ENCODE measurements around the gene FGD4. TPM values are rescaled to one million over a fixed set of nuclear protein-coding genes. Genes with fewer than 3 reads are reported as not detected.

The FGD4 gene
- total RNA-seq, 2 donors from 2014 or later = 24.3 to 49.3 TPM

DNA sequence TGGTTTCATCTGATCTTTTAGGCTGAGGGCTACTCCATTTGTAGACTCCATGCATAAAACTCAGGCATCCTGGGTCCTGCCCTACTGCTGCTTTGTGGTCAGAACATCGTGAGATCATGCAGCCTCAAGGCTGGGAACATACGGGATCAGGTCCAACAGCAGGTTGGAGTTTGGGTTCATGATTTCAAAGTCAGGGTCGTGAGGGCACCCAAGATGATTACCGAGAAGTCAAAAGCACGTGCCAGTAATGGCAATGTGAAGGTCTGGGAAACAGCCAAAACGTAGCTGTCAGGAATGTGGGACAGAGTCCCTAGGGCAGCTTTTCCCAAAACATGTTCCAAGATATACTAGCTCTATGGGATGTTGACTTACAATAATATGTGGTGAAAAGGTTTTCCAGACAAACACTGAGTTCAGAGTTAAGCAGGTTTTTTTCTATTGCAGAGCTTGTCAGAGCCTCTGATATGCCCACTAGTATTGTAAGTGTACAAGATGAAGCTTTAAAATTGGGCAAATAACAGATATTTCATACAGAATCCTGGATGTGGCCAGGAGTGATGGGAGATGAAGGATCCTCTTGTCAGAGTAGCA, 149.4 kb downstream of the FGD4 start:
- no peak overlapping the region for H3K4me3 ChIP-seq
- WGBS = 27% methylated on average over 6 of the region's 6 CpGs
- H3K36me3 ChIP-seq = no peaks in the 10 kb centered on the region
- peak overlapping the region in 1 of 2 donors; percentile 33 for H3K27ac ChIP-seq
- TF ChIP-seq POLR2AphosphoS5 (IDR thresholded peaks at IDR 0.05) (no peak), POLR2A (IDR thresholded peaks at IDR 0.05) (no peak), CTCF (IDR thresholded peaks at IDR 0.05) (no peak)
- intact Hi-C loops (cut with DNase I) = no loop called here
- DNase-seq (ENCODE audit: low spot score) = no peak
- H3K27me3 ChIP-seq (replicated peaks; ENCODE audit: insufficient read depth) = no peaks in the 10 kb centered on the region
- H3K9me3 ChIP-seq = no peaks in the 10 kb centered on the region
- no peaks in the 10 kb centered on the region for H3K4me1 ChIP-seq (replicated peaks)

GRCh38 chr12:32549675-32550079, 150.3 kb downstream of the FGD4 start:
- Histone ChIP-seq H3K4me1 (replicated peaks) (no peaks in the 10 kb centered on the region), H3K27ac (peak overlapping the region; percentile 26 to 33)
- DNase-seq (ENCODE audit: low spot score) = no peak

GRCh38 chr12:32551058-32551457, 151.7 kb downstream of the FGD4 start:
- TF ChIP-seq POLR2A (IDR thresholded peaks at IDR 0.05) (no peak), CTCF (IDR thresholded peaks at IDR 0.05) (no peak), POLR2AphosphoS5 (IDR thresholded peaks at IDR 0.05) (no peak)
- Histone ChIP-seq H3K9me3 (no peaks in the 10 kb centered on the region), H3K36me3 (no peaks in the 10 kb centered on the region), H3K27me3 (replicated peaks; ENCODE audit: insufficient read depth) (no peaks in the 10 kb centered on the region), H3K4me1 (replicated peaks) (no peaks in the 10 kb centered on the region), H3K27ac (no peak overlapping the region), H3K4me3 (no peak overlapping the region)
- 100% methylated on average over 2 of the region's 2 CpGs for WGBS
- DNase-seq (ENCODE audit: low spot score) = no peak
- intact Hi-C loops (cut with DNase I) = no loop called here

More at GRCh38 chr12:32549675-32550079, 150.3 kb downstream of the FGD4 start:
- Histone ChIP-seq H3K4me3 (no peak overlapping the region), H3K9me3 (no peaks in the 10 kb centered on the region), H3K27me3 (replicated peaks; ENCODE audit: insufficient read depth) (no peaks in the 10 kb centered on the region), H3K36me3 (no peaks in the 10 kb centered on the region)
- TF ChIP-seq POLR2AphosphoS5 (IDR thresholded peaks at IDR 0.05) (no peak), POLR2A (IDR thresholded peaks at IDR 0.05) (no peak), CTCF (IDR thresholded peaks at IDR 0.05) (no peak)
- 65% methylated on average over 8 of the region's 8 CpGs for WGBS
- intact Hi-C loops (cut with DNase I) = no loop called here

DNA sequence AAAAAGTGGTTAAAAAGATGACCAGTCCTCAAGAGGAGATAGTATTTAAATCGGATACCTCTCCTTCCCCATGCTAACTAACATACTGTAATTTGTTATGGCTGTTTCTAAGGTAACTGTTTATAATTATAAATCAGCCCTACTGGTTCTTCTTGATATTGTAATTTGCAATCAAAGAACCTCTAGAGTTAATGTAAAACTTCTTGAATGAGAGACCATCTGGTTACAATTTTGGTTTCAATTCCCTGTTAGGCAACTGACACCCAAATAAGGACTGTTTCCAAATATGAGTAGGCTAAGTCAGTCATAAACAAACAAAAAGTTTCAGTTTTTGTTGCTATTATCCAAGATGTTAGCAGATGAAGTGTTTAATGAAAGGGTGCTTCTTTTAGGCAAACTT, 159.5 kb downstream of the FGD4 start:
- H3K9me3 ChIP-seq = no peaks in the 10 kb centered on the region
- no peaks in the 10 kb centered on the region for H3K27me3 ChIP-seq (replicated peaks; ENCODE audit: insufficient read depth)
- H3K4me1 ChIP-seq (replicated peaks) = no peaks in the 10 kb centered on the region
- no peaks in the 10 kb centered on the region for H3K36me3 ChIP-seq
- H3K27ac ChIP-seq = no peak overlapping the region
- H3K4me3 ChIP-seq = no peak overlapping the region
- intact Hi-C loops (cut with DNase I) = no loop called here
- no peak for DNase-seq (ENCODE audit: low spot score)
- TF ChIP-seq CTCF (IDR thresholded peaks at IDR 0.05) (no peak), POLR2A (IDR thresholded peaks at IDR 0.05) (no peak), POLR2AphosphoS5 (IDR thresholded peaks at IDR 0.05) (no peak)
- WGBS = 42% methylated on average over 1 of the region's 1 CpG

DNA sequence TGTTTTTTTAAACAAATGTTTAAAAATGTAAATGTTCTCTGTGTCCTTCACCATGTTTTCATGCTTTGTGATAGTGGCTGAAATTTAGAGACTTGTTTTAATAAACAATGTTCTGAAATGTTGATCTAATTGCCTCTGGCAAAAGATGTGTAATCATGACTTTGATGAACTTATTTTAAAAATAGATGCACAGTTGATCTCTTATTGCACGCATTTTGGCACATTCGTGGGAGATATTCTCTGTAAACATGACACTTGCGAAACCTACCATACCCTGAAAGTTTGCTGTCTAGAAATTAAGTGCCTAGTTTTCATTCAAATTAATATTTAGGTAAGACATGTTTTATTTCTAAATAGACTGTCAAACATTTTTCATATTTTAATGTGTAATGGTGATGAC, 160.1 kb downstream of the FGD4 start:
- no peak overlapping the region for H3K4me3 ChIP-seq
- 53% methylated on average over 3 of the region's 3 CpGs for WGBS
- H3K27ac ChIP-seq = no peak overlapping the region
- intact Hi-C loops (cut with DNase I) = no loop called here
- H3K4me1 ChIP-seq (replicated peaks) = no peaks in the 10 kb centered on the region
- no peaks in the 10 kb centered on the region for H3K9me3 ChIP-seq
- no peaks in the 10 kb centered on the region for H3K27me3 ChIP-seq (replicated peaks; ENCODE audit: insufficient read depth)
- DNase-seq (ENCODE audit: low spot score) = no peak
- H3K36me3 ChIP-seq = no peaks in the 10 kb centered on the region
- no peak for TF ChIP-seq POLR2A (IDR thresholded peaks at IDR 0.05)
- TF ChIP-seq CTCF (IDR thresholded peaks at IDR 0.05) = no peak
- no peak for TF ChIP-seq POLR2AphosphoS5 (IDR thresholded peaks at IDR 0.05)

Measured in prostate gland (tissue), 2 donors.